A673 (cell line): ENCODE measurements around the gene LHFPL2. TPM values are rescaled to one million over a fixed set of nuclear protein-coding genes. Genes with fewer than 3 reads are reported as not detected.
A peak's percentile ranks its signal among the peaks of the same experiment; 100 is the strongest.

Source experiments
- BruUV-seq: library from RNA; stranded (reverse); fragments of 400-500 nt; replicated peaks from 2 replicates; lab custom pipeline; 2021; lab: Mats Ljungman, UMichigan
- CTCF ChIA-PET: fragments of 300-600 bp; sonication (Branson Sonifier 250); formaldehyde crosslinking; loops from one replicate; lab custom pipeline; 2022; ENCODE audit warnings: antibody characterized with exemption; lab: Charles Lee
- POLR2A ChIA-PET: fragments of 300-600 bp; sonication (Branson Sonifier 250); formaldehyde crosslinking; loops from one replicate; lab custom pipeline; 2022; ENCODE audit warnings: antibody characterized with exemption; ENCODE audit not compliant: low non-redundant PET; lab: Charles Lee
- DNase-seq: peaks from one replicate; pipeline ENCODE4 v3.0.0-alpha.2; 2015; ENCODE audit warnings: low spot score
- H3K27ac ChIP-seq: fragments of 200-600 bp; sonication (generic); 2 replicates; pipeline ENCODE4 v1.5.1; 2016; ENCODE audit warnings: mixed run types, low read depth, mild to moderate bottlenecking, mixed read lengths, antibody characterized with exemption, low read length; ENCODE audit not compliant: poor library complexity, severe bottlenecking
- H3K27me3 ChIP-seq: fragments of 200-600 bp; sonication (generic); replicated peaks from 2 replicates; pipeline ENCODE4 v1.6.1; 2017; ENCODE audit warnings: mixed run types, low read depth, mild to moderate bottlenecking, mixed read lengths, antibody characterized with exemption, low read length; ENCODE audit not compliant: insufficient read depth, poor library complexity
- H3K36me3 ChIP-seq: fragments of 200-600 bp; sonication (generic); 2 replicates; pipeline ENCODE4 v1.6.1; 2016; ENCODE audit warnings: mixed run types, mild to moderate bottlenecking, mixed read lengths, antibody characterized with exemption, low read length; ENCODE audit not compliant: insufficient read depth, poor library complexity, severe bottlenecking
- H3K4me1 ChIP-seq: fragments of 200-600 bp; sonication (generic); 2 replicates; pipeline ENCODE4 v1.6.1; 2017; ENCODE audit warnings: mixed run types, mild to moderate bottlenecking, mixed read lengths, antibody characterized with exemption, low read length; ENCODE audit not compliant: insufficient read depth, poor library complexity, severe bottlenecking
- H3K4me3 ChIP-seq: fragments of 200-600 bp; sonication (generic); 2 replicates; pipeline ENCODE4 v1.5.1; 2016; ENCODE audit warnings: low read depth, mixed run types, mild to moderate bottlenecking, mixed read lengths, low read length; ENCODE audit not compliant: poor library complexity, severe bottlenecking
- H3K9me3 ChIP-seq: fragments of 200-600 bp; sonication (generic); 2 replicates; pipeline ENCODE4 v1.6.1; 2016; ENCODE audit warnings: mixed run types, low read depth, mild to moderate bottlenecking, mixed read lengths, antibody characterized with exemption, low read length; ENCODE audit not compliant: poor library complexity, severe bottlenecking
- CTCF ChIP-seq: fragments of 300-800, 200-600 bp; sonication (generic); conservative IDR thresholded peaks from 2 replicates; pipeline ENCODE4 v1.5.1; 2017; ENCODE audit warnings: low read depth, mild to moderate bottlenecking, antibody characterized with exemption, low read length, moderate library complexity, mixed read lengths
- EZH2 ChIP-seq: fragments of 200-600 bp; sonication (generic); IDR thresholded peaks from 2 replicates; pipeline ENCODE4 v1.6.1; 2017; ENCODE audit warnings: borderline replicate concordance, low read depth, mild to moderate bottlenecking, mixed read lengths, antibody characterized with exemption, low read length; ENCODE audit not compliant: poor library complexity, severe bottlenecking
- intact Hi-C: fragments of 100-400 bp; cut with micrococcal nuclease; formaldehyde crosslinking; loops from one replicate; pipeline ENCODE4 v1.10.0; 2022; ENCODE audit not compliant: unreplicated experiment
- total RNA-seq: library from RNA; stranded (reverse); gene quantifications from 2 replicates; pipeline ENCODE4 v1.2.3, GENCODE V29; 2021

Gene LHFPL2
- total RNA-seq, 1 experiment from 2014 or later, result 6.2 TPM

- intact Hi-C loops, result no loop called here
These were observed 50.6 kb downstream of the LHFPL2 start for GRCh38 chr5:78597974-78598371.

DNA sequence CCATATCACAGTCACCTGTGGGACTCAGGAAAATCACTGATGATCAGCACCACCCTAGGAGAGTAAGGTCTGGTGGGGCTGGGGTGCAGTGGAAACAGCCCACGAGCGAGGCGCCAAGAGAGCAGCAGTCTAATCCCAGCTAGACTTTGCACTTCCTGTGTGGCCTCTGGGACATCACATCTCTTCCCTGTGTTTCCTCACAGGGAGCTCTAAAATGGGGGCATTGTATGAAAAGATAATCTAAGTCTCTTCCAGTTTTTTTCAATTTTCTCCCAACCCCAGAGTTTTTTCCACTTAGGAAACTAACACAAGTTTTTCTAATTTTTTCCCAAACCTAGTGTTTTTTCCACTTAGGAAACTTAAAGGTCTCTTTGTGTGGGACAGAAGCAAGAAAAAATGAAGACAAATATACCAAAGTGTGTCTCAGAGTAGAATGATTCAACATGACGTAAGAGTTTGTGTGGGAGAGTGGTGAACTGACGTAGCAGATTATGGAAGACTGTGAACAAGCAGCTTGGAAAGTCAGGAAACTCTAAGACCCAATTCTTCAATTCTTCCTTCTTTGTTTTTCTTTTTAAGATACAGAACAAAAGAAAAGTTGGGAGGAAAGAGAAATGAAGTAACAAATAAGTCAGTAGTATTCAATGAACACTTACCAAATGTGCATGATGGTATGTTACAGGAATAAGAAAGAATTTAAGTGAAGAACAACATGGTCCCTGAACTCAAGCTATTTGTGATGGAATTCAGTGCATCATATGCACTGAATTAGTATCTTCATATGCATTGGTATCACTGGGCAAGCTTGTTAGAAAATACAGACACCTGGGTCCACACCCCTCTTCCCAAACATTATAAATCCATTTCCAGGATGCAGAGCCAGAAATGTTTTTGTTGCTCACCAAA lies 51.3 kb downstream of the LHFPL2 start:
- ChIA-PET POLR2A (no interaction called here), CTCF (no interaction called here)
- TF ChIP-seq CTCF (no peak), EZH2 (no peak)
- no peak overlapping the region for H3K4me3 ChIP-seq
- no peaks in the 10 kb centered on the region for H3K36me3 ChIP-seq
- no peaks in the 10 kb centered on the region for H3K27me3 ChIP-seq
- peak; percentile 19 for DNase-seq
- no peaks in the 10 kb centered on the region for H3K9me3 ChIP-seq
- no peaks in the 10 kb centered on the region for H3K4me1 ChIP-seq
- no peak overlapping the region for H3K27ac ChIP-seq
- intact Hi-C loops, result no loop called here
- BruUV-seq, result no TSS peak

More at GRCh38 chr5:78597974-78598371, 50.6 kb downstream of the LHFPL2 start:
- Histone ChIP-seq H3K9me3 (no peaks in the 10 kb centered on the region), H3K4me1 (no peaks in the 10 kb centered on the region), H3K27me3 (no peaks in the 10 kb centered on the region), H3K36me3 (no peaks in the 10 kb centered on the region), H3K4me3 (no peak overlapping the region), H3K27ac (no peak overlapping the region)
- POLR2A ChIA-PET, result no interaction called here
- CTCF ChIA-PET, result no interaction called here
- TF ChIP-seq EZH2 (no peak), CTCF (no peak)
- peak; percentile 30 for DNase-seq
- no TSS peak for BruUV-seq

DNA sequence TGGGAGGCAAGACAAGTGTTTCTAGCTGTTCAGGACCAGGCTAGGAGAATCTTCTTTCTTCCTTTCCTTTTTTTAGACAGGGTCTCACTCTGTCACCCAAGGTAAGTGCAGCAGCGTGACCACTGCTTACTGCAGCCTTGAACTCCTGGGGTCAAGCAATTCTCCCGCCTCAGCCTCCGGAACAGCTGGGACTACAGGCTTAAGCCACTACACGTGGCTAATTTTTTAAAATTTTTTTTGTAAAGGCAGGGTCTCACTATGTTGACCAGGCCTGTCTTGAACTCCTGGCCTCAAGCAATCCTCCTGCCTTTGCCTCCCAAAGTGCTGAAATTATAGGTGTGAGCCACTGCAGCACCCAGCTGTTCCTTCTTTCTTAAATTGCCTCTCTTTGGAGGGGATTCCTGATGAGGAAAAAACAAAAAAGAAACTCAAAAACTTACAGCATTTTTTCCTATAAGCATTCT lies 53.1 kb downstream of the LHFPL2 start:
- H3K27me3 ChIP-seq, result no peaks in the 10 kb centered on the region
- no peaks in the 10 kb centered on the region for H3K4me1 ChIP-seq
- H3K36me3 ChIP-seq, result no peaks in the 10 kb centered on the region
- intact Hi-C loops, result no loop called here
- CTCF ChIA-PET, result no interaction called here
- H3K27ac ChIP-seq, result no peak overlapping the region
- no TSS peak for BruUV-seq
- no peak for DNase-seq
- H3K4me3 ChIP-seq, result no peak overlapping the region
- no peaks in the 10 kb centered on the region for H3K9me3 ChIP-seq
- TF ChIP-seq EZH2 (no peak), CTCF (no peak)
- POLR2A ChIA-PET, result no interaction called here
